HepG2 (cell line): ENCODE results near the gene TMEM131L. TPM values are rescaled to one million over a fixed set of nuclear protein-coding genes. Genes with fewer than 3 reads are reported as not detected.

ENCODE experiments used
- ATM ChIP-seq: fragments of 450-650 bp; IDR thresholded peaks from 2 replicates; pipeline ENCODE4 v1.7.1; 2017; ENCODE audit warnings: mild to moderate bottlenecking, borderline replicate concordance
- CBFB ChIP-seq: sonication (generic); formaldehyde crosslinking; IDR thresholded peaks from 2 replicates; pipeline ENCODE4 v1.4.0; 2020; ENCODE audit warnings: missing genetic modification reagents
- CTCF ChIP-seq: sonication (generic); formaldehyde crosslinking; IDR thresholded peaks from 2 replicates; pipeline ENCODE4 v1.5.0; 2020; ENCODE audit warnings: mild to moderate bottlenecking, missing genetic modification reagents, moderate library complexity
- PHF20 ChIP-seq: sonication (generic); formaldehyde crosslinking; IDR thresholded peaks from 2 replicates; pipeline ENCODE4 v1.5.0; 2020; ENCODE audit warnings: mild to moderate bottlenecking, missing genetic modification reagents
- PLRG1 ChIP-seq: fragments of 450-650 bp; conservative IDR thresholded peaks from 2 replicates; pipeline ENCODE4 v1.6.1; 2016
- POLR2A ChIP-seq, 2 experiments: IDR thresholded peaks; 2 replicates each; pipeline ENCODE4 v1.6.1; 2011; ENCODE audit warnings: low read depth in 2 of 2, low read length in 2 of 2, mild to moderate bottlenecking in 1 of 2, moderate library complexity in 1 of 2; ENCODE audit not compliant: insufficient read depth in 1 of 2
- REPIN1 ChIP-seq: sonication (generic); formaldehyde crosslinking; IDR thresholded peaks from 2 replicates; pipeline ENCODE4 v1.8.0; 2022; ENCODE audit warnings: missing genetic modification reagents, low read depth, mild to moderate bottlenecking, borderline replicate concordance
- SP5 ChIP-seq: IDR thresholded peaks from 2 replicates; pipeline ENCODE4 v1.6.1; 2016; ENCODE audit warnings: low read depth, borderline replicate concordance
- ZBTB40 ChIP-seq, 2 experiments: fragments of 450-650 bp in 1 of 2; sonication (generic) in 1 of 2; formaldehyde crosslinking in 1 of 2; IDR thresholded peaks; 2 replicates each; pipeline versions ENCODE4 v1.6.1 to v1.8.0; 2016 to 2022; ENCODE audit warnings: antibody characterized with exemption in 1 of 2, mild to moderate bottlenecking in 1 of 2, missing genetic modification reagents in 1 of 2
- ZC3H13 ChIP-seq: sonication (generic); formaldehyde crosslinking; IDR thresholded peaks from 2 replicates; pipeline ENCODE4 v1.8.1; 2023; ENCODE audit warnings: mild to moderate bottlenecking, missing genetic modification reagents, moderate library complexity
- ZFAT ChIP-seq: sonication (generic); formaldehyde crosslinking; conservative IDR thresholded peaks from 2 replicates; pipeline ENCODE4 v1.8.1; 2023; ENCODE audit warnings: missing genetic modification reagents, inconsistent platforms
- ZFX ChIP-seq: sonication (generic); formaldehyde crosslinking; IDR thresholded peaks from 2 replicates; pipeline ENCODE4 v1.4.0; 2020; ENCODE audit warnings: mild to moderate bottlenecking, low read depth, missing genetic modification reagents, moderate library complexity
- ZNF496 ChIP-seq: sonication (generic); formaldehyde crosslinking; IDR thresholded peaks from 2 replicates; pipeline ENCODE4 v1.8.1; 2023; ENCODE audit warnings: mild to moderate bottlenecking, moderate library complexity, missing genetic modification reagents; ENCODE audit not compliant: insufficient replicate concordance
- ZNF737 ChIP-seq: sonication (generic); formaldehyde crosslinking; IDR thresholded peaks from 2 replicates; pipeline ENCODE4 v1.5.0; 2020; ENCODE audit warnings: missing genetic modification reagents, mild to moderate bottlenecking, borderline replicate concordance
- ZNF800 ChIP-seq: sonication (generic); formaldehyde crosslinking; IDR thresholded peaks from 2 replicates; pipeline ENCODE4 v1.4.0; 2020; ENCODE audit warnings: missing genetic modification reagents
- ZNF816 ChIP-seq: sonication (generic); formaldehyde crosslinking; IDR thresholded peaks from 2 replicates; pipeline ENCODE4 v1.8.0; 2022; ENCODE audit warnings: missing genetic modification reagents, mild to moderate bottlenecking, borderline replicate concordance
- polyA plus RNA-seq, 8 experiments: library from polyadenylated mRNA; depleted of rRNA in 3 of 8; stranded (reverse) in 7 of 8; unstranded in 1 of 8; fragments of >200 nt; fragmentation: Illumina TruSeq in 4 of 8; extraction: Trizol in 4 of 8; gene quantifications; 2 replicates each; pipeline versions ENCODE4 v1.2.1 to v1.2.3, GENCODE V29; 2011 to 2016; ENCODE audit warnings: low read depth in 4 of 8, missing spikeins in 1 of 8, mixed read lengths in 1 of 8; ENCODE audit not compliant: insufficient read depth in 1 of 8
- total RNA-seq, 5 experiments: library from RNA; depleted of rRNA; stranded (reverse); fragments of >200 nt; fragmentation: Illumina TruSeq; extraction: Trizol; gene quantifications; 2 replicates each; pipeline ENCODE4 v1.2.3, GENCODE V29; 2016; ENCODE audit warnings: low read depth in 1 of 5

TMEM131L gene
- total and polyA plus RNA-seq, 2 of the 13 experiments (the other 11 are each of a cell fraction or from before 2014, with no cell fraction given): 2.2 to 4.5 TPM

- TF ChIP-seq ZNF800 (CRISPR knock-in tag) (peak; percentile 85), ZNF496 (no peak), ZBTB40 (IDR thresholded peaks at IDR 0.05) (no peak), ZBTB40 (CRISPR knock-in tag; IDR thresholded peaks at IDR 0.05) (no peak), REPIN1 (CRISPR knock-in tag) (0 out of 2 replicates have a peak, but pooled peaks have one; percentile 31), PHF20 (CRISPR knock-in tag) (no peak), SP5 (CRISPR knock-in tag) (0 out of 2 replicates have a peak, but pooled peaks have one; percentile 27), ZFX (0 out of 2 replicates have a peak, but pooled peaks have one; percentile 25), POLR2A (IDR thresholded peaks at IDR 0.05; ENCODE audit: insufficient read depth in 1 of 2, low read depth in 2 of 2, low read length in 2 of 2) (peak; percentile 50 to 53; a peak in 3 of 4 replicates), ZC3H13 (CRISPR knock-in tag) (no peak), PLRG1 (no peak), CBFB (CRISPR knock-in tag) (0 out of 2 replicates have a peak, but pooled peaks have one; percentile 6), CTCF (CRISPR knock-in tag) (peak; percentile 23; the same call in 1 of the 2 replicates), ZNF816 (CRISPR knock-in tag) (0 out of 2 replicates have a peak, but pooled peaks have one; percentile 20), ZFAT (no peak), ZNF737 (CRISPR knock-in tag) (no peak), ATM (no peak)
These were observed at the start of gene TMEM131L (continued) for GRCh38 chr4:153466081-153466948.
